GM18498 (cell line): ENCODE measurements around the gene UNC93B1.
"Not testable (repeated sequence)": the region's sequence is repeated elsewhere in the genome, so short reads cannot be mapped to it uniquely, and the experiment has no call there.

Source experiments
- ATAC-seq: cut with Tn5 transposase; IDR thresholded peaks from one replicate; pipeline ENCODE4 v1.9.1; 2021; ENCODE audit warnings: mild to moderate bottlenecking, moderate library complexity; ENCODE audit not compliant: unreplicated experiment

Gene UNC93B1

GRCh38 chr11:67994387-67994786 lies 9.5 kb downstream of the UNC93B1 start:
- not testable (repeated sequence) for ATAC-seq

- not testable (repeated sequence) for ATAC-seq
These were observed 10.1 kb downstream of the UNC93B1 start for GRCh38 chr11:67993821-67994220.

GRCh38 chr11:67991347-67992121 lies 12.4 kb downstream of the UNC93B1 start:
- ATAC-seq: not testable (repeated sequence)

GRCh38 chr11:67990546-67991346 lies 13.2 kb downstream of the UNC93B1 start:
- ATAC-seq: not testable (repeated sequence)

- not testable (repeated sequence) for ATAC-seq
These were observed 18.6 kb downstream of the UNC93B1 start for GRCh38 chr11:67985302-67985701.

GRCh38 chr11:67983951-67984350 lies 19.9 kb downstream of the UNC93B1 start:
- no peak for ATAC-seq

- ATAC-seq: not testable (repeated sequence)
These were observed 21.5 kb downstream of the UNC93B1 start for GRCh38 chr11:67982255-67982857.

GRCh38 chr11:67981226-67981625 lies 22.7 kb downstream of the UNC93B1 start:
- ATAC-seq: not testable (repeated sequence)

- not testable (repeated sequence) for ATAC-seq
These were observed 25.0 kb downstream of the UNC93B1 start for GRCh38 chr11:67978766-67979418.

GRCh38 chr11:67974746-67975145 lies 29.2 kb downstream of the UNC93B1 start:
- not testable (repeated sequence) for ATAC-seq

GRCh38 chr11:67965830-67966348 lies 38.0 kb downstream of the UNC93B1 start:
- ATAC-seq: not testable (repeated sequence)

GRCh38 chr11:67964746-67965145 lies 39.2 kb downstream of the UNC93B1 start:
- ATAC-seq: not testable (repeated sequence)

GRCh38 chr11:67963879-67964278 lies 40.0 kb downstream of the UNC93B1 start:
- ATAC-seq: not testable (repeated sequence)

GRCh38 chr11:67963217-67963616 lies 40.7 kb downstream of the UNC93B1 start:
- ATAC-seq: not testable (repeated sequence)

- not testable (repeated sequence) for ATAC-seq
These were observed 47.7 kb downstream of the UNC93B1 start for GRCh38 chr11:67956236-67956635.

GRCh38 chr11:67955461-67956007 lies 48.4 kb downstream of the UNC93B1 start:
- ATAC-seq: not testable (repeated sequence)

GRCh38 chr11:67954971-67955370 lies 48.9 kb downstream of the UNC93B1 start:
- not testable (repeated sequence) for ATAC-seq

GRCh38 chr11:67954251-67954650 lies 49.6 kb downstream of the UNC93B1 start:
- ATAC-seq: not testable (repeated sequence)

GRCh38 chr11:67950705-67951104 lies 53.2 kb downstream of the UNC93B1 start:
- not testable (repeated sequence) for ATAC-seq

- ATAC-seq: not testable (repeated sequence)
These were observed 56.1 kb downstream of the UNC93B1 start for GRCh38 chr11:67947785-67948184.
